BJ (cell line): Measurements from ENCODE around the gene TMTC1. TPM values are rescaled to one million over a fixed set of nuclear protein-coding genes. Genes with fewer than 3 reads are reported as not detected.

Experiments used
- CTCF ChIA-PET: fragments of 350-600 bp; formaldehyde crosslinking; extraction: SDS; loops from one replicate; lab custom pipeline; 2021; ENCODE audit warnings: antibody characterized with exemption, inconsistent platforms; lab: Yijun Ruan, JAX
- POLR2A ChIA-PET: fragments of 300-600 bp; sonication (Branson Sonifier 250); formaldehyde crosslinking; extraction: SDS; loops from one replicate; lab custom pipeline; 2021; ENCODE audit warnings: antibody characterized with exemption; lab: Charles Lee
- DNase-seq: peaks from one replicate; pipeline ENCODE4 v3.0.0-alpha.2; 2011; ENCODE audit warnings: low read depth
- H3K27me3 ChIP-seq: 2 replicates; pipeline ENCODE4 v1.6.0; 2011; ENCODE audit warnings: low read length; ENCODE audit not compliant: control insufficient read depth, insufficient read depth
- H3K36me3 ChIP-seq: 2 replicates; pipeline ENCODE4 v1.5.1; 2011; ENCODE audit warnings: low read length; ENCODE audit not compliant: control insufficient read depth, insufficient read depth
- H3K4me3 ChIP-seq: 2 replicates; pipeline ENCODE4 v1.5.1; 2011; ENCODE audit warnings: low read depth, mild to moderate bottlenecking, control low read depth, low read length
- polyA plus RNA-seq: library from polyadenylated mRNA; depleted of rRNA; stranded (reverse); fragments of >200 nt; gene quantifications from 2 replicates; pipeline ENCODE4 v1.2.3, GENCODE V29; 2011
- TF ChIP-seq, protein P1 (sequence below): IDR thresholded peaks from 2 replicates; pipeline ENCODE4 v1.5.1; 2011; ENCODE audit warnings: low read depth, mild to moderate bottlenecking, control low read depth, inconsistent platforms, low read length, moderate library complexity; ENCODE audit not compliant: insufficient read depth

Gene TMTC1
- polyA plus RNA-seq, 1 experiment = 21.8 TPM

DNA sequence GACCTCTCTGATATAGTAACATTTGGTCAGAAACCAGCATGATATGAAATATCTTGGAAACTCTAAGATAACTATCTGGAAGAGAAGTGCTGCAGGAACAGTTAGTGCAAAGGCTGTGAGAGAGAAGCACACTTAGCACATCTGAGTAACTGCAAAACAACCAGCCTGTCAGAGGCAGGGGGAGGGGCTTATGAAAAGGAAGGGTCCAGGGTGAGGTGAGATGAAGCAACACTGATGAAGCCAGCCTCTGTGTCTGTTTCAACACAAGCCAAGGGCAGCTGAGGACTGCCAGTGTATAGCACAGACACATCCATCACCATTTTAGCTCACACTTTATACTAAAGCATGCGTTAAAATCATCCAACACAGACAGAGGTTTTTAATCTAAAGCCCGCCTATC, 248.8 kb downstream of the TMTC1 start:
- Histone ChIP-seq H3K27me3 (no peaks in the 10 kb centered on the region), H3K36me3 (no peaks in the 10 kb centered on the region), H3K4me3 (no peak overlapping the region)
- TF ChIP-seq, protein P1, sequence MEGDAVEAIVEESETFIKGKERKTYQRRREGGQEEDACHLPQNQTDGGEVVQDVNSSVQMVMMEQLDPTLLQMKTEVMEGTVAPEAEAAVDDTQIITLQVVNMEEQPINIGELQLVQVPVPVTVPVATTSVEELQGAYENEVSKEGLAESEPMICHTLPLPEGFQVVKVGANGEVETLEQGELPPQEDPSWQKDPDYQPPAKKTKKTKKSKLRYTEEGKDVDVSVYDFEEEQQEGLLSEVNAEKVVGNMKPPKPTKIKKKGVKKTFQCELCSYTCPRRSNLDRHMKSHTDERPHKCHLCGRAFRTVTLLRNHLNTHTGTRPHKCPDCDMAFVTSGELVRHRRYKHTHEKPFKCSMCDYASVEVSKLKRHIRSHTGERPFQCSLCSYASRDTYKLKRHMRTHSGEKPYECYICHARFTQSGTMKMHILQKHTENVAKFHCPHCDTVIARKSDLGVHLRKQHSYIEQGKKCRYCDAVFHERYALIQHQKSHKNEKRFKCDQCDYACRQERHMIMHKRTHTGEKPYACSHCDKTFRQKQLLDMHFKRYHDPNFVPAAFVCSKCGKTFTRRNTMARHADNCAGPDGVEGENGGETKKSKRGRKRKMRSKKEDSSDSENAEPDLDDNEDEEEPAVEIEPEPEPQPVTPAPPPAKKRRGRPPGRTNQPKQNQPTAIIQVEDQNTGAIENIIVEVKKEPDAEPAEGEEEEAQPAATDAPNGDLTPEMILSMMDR = no peak
- ChIA-PET POLR2A (no interaction called here), CTCF (interaction anchor here (1.2 kb wide), 1 partner anchor 15 kb away, joined by 3 read pairs; no protein-coding TSS in a partner anchor)
- no peak for DNase-seq

DNA sequence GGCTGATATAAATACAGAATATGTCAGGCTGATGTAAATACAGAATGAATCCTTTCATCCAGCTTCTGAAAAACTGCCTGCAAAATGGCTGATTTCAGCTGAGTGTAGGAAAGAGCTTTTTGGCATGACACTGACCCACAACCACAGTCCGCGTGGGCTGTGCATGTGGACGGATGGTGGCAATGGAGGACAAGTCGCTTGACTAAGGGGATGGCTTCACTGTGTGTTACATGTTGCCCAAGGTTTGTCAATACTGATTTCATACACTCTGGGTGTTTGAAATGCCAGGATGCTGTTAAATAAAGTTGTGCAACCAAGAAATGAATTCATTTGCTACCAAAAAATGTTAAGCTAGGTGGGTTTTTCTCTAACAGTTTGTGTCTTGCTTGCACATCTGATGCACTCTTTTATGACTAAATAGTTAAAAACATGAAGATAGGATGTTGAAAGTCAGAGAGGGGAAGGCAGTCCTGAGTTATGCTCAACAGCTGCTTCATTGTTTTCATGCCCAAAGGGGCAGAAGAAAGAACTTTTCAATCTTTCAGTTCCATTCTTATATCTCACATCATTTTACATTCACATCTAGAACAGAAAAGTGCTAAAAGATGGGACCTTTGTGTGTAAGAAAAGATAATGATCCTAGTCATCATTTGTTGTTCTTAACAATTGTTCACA, 249.8 kb downstream of the TMTC1 start:
- DNase-seq = no peak

DNA sequence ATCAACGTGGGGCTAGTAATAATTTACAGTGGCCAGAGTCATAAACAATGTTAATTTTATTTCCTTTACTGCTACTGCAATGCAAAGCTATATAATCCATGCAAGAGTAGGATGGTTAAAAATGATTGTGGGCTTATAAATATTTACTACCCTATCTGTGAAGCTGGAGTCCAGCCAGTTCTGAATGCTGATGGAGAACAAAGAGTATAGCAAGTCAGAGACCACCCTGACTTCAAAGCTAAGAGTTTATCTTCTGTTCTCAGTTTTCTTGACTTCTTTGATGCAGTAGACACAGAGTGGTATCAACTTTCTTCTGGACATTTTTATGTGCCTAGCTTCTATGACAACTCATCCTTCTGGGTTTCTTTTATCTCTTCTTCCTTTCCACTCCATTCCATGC, 252.3 kb downstream of the TMTC1 start:
- TF ChIP-seq, protein P1 = no peak
- ChIA-PET CTCF (interaction anchor here (0.9 to 1.4 kb wide), 2 partner anchors 8 to 12 kb away, joined by 3 to 8 read pairs; no protein-coding TSS in a partner anchor), POLR2A (no interaction called here)
- no peaks in the 10 kb centered on the region for H3K27me3 ChIP-seq
- no peaks in the 10 kb centered on the region for H3K36me3 ChIP-seq
- DNase-seq = no peak
- no peak overlapping the region for H3K4me3 ChIP-seq

More for the DNA sequence above, 249.8 kb downstream of the TMTC1 start:
- ChIA-PET CTCF (interaction anchor here (1.2 kb wide), 1 partner anchor 14 kb away, joined by 3 read pairs; no protein-coding TSS in a partner anchor), POLR2A (no interaction called here)
- Histone ChIP-seq H3K27me3 (no peaks in the 10 kb centered on the region), H3K4me3 (no peak overlapping the region), H3K36me3 (no peaks in the 10 kb centered on the region)
- TF ChIP-seq, protein P1 = no peak

DNA sequence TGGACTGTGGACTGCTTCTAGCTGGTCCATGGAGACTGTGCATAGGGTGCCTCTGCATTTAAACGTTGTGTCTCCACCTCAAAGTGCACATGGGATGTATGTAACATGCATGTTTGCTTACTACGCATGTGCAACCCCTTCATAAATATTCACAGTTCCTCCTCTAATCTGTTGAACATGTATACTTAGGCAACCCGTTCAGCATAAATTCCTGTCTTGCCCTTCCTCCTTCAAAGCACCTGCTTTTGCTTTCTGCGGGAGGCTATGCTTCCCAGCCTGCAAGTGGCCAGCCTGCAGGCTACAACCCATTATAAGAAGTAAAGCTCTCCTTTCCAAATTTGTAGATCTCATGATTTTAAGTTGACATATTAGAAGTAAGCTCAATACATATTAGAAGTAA, 253.3 kb downstream of the TMTC1 start:
- ChIA-PET CTCF (no interaction called here), POLR2A (no interaction called here)
- no peaks in the 10 kb centered on the region for H3K27me3 ChIP-seq
- TF ChIP-seq, protein P1 = no peak
- no peak for DNase-seq
- H3K36me3 ChIP-seq = no peaks in the 10 kb centered on the region
- H3K4me3 ChIP-seq = no peak overlapping the region

DNA sequence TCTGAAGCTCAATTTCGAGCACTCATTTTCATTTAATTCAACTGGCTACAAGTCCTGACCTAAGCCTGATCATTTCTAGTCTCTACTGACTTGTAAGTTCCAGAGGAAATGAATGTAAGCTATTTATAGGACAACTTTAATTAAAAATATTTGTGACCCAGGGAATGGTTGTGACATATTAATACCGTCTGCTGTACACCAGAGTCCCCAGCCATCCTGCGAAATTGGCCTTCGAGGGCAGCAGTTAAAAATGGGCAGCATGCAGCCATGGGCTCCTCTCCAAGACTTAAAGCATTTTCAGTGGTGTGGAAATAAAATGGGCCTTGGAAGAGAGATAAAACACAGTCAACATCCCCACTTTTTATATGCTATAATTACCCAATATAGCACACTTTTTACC, 255.6 kb downstream of the TMTC1 start:
- no peaks in the 10 kb centered on the region for H3K36me3 ChIP-seq
- TF ChIP-seq, protein P1 = no peak
- POLR2A ChIA-PET = no interaction called here
- H3K4me3 ChIP-seq = no peak overlapping the region
- no peak for DNase-seq
- H3K27me3 ChIP-seq = no peaks in the 10 kb centered on the region
- CTCF ChIA-PET = interaction anchor here (0.6 to 0.8 kb wide), 2 partner anchors 9 to 948 kb away, joined by 3 to 4 read pairs; no protein-coding TSS in a partner anchor
